Measurements from ENCODE around the gene CCDC87.
"Not testable (repeated sequence)": the region's sequence is repeated elsewhere in the genome, so short reads cannot be mapped to it uniquely, and the experiment has no call there.

Gene CCDC87

DNA sequence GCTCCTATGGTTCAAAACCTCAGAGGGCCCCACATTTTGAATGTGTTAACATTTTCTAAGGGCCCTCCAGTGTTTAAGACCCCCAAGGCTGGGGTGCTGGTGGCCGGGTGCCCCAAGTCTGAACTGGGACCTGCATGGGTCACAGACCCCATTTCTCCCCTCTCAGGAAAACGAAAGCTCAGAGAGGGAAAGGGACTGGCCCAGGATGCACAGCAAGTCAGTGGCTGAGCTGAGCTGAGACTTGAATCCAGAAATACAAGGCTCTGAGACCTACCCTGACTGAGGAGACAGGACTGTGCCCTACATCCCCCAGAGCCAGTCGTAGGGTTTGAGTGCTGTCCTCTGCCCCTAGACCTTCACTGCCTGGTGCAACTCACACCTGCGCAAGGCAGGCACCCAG, 42.0 kb downstream of the CCDC87 start:
- DNase-seq: no peak

DNA sequence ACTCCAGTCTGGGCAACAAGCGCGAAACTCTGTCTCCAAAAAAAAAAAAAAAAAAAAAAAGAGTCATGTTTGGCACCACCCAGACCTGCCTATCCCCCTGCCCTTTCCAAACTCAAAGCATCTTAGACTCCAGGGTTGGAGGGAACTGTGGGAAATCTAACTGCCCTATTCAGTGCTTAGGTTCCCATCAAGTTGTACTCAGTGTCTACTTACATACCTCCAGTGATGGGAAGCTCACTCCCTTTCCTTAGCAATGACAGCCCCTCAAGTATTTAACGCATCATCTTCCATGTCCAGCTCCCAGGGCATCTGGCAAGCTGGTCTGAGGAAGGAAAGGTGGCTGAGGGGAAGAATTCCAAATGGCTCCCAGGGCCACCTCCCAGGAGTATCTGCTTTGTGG, 43.2 kb downstream of the CCDC87 start:
- no peak for DNase-seq

DNA sequence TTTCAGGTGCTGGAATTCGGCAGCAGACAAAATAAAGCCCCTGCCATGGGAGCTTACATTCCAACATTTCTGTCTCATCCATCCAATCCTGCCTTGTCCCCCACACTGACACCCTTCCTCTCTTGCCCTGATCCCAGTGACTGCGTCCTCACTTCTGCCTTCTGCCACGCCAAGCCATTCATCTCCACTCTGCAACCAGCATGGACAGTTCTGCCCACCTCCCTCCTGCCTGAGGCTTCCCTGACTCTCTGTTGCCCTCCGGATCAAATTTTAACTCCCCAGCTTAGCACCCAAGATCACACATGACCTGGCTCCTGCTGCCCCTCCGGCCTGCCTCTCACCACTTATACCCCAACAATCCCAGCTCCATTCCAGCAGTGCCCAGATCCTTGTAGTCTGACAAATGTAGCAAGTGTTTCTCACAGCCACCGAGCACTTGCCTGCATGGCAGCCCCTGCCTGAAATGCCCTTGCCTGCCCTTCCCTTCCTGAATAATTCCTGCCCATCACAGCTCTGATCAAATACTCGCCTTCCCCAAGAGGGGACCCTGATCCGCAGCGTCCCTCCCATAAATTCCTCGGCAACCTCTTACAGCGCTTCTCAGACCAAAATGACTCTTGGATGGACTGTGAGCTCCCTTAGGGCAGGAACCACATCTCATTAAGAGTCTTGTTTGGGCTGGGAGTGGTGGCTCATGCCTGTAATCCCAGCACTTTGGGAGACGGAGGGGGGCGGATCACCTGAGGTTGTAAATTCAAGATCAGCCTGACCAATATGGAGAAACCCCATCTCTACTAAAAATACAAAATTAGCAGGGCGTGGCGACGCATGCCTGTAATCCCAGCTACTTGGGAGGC, 43.9 kb downstream of the CCDC87 start:
- DNase-seq: no peak

DNA sequence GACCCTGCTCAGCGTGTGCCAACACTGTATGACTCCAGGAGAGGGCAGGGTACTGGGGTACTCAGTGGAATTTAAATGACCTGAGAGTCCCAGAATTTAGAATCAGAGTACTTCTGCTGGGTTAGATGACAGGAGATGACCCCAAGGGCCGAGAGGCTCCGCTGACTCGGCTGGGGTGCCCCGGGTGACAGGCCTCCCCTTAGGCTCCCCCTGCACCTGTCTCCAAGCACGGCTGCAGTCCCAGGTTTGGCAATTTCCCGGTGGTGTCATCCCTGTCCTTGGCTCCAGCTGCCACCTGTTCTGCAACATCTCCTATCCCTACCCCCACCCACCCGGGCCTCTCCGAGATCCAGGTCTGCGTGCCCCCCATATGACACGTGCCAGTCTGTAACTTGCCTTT, 44.8 kb downstream of the CCDC87 start:
- DNase-seq: no peak

DNA sequence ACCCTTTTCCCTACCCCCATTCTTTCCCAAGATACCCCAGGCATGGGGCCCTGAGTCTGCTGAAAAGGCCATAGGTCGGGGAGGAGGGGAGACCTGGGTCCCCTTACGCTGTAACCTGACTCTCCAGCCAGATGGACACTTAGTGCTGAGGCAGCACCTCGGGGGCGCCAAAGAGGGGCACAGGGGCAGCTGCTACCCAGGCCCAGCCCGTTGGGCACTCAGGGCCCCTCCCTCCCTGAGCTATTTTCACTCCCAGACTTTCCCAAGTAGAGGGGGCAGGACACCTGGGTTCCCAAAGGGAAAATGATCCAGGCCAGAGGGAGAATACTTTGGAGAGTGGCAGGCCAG, 45.2 kb downstream of the CCDC87 start:
- no peak for DNase-seq

DNA sequence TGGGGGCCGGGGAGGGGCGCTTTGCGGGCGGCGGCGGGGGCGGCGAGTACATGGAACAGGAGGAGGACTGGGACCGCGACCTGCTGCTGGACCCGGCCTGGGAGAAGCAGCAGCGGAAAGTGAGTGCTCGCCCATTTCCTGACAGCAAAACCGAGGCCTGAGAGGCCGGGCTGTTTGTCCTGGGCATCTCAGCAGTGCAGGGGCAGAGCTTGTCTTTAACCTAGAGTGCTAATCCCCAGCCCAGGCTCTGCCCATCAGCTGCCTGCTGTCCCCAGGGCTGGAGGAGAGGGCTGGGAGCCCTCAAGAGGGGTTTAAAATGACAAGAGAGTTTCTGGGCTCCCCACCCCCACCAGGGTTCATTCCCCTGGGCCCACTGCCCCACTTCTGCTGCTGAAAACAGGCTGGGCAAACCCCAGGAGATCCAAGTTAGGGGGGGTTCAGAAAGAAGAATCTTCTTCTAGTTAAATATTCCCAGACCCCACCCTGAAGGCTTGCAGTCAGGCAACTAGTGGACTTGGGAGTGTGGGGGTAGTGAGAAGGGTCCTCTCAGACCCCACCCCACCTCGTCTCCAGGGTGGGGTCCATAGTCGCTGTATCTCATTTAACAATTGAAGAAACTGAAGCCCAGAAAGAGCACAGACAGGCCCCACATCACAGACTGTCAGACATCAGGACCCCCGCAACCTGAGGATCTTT, 45.7 kb downstream of the CCDC87 start:
- DNase-seq: no peak

DNA sequence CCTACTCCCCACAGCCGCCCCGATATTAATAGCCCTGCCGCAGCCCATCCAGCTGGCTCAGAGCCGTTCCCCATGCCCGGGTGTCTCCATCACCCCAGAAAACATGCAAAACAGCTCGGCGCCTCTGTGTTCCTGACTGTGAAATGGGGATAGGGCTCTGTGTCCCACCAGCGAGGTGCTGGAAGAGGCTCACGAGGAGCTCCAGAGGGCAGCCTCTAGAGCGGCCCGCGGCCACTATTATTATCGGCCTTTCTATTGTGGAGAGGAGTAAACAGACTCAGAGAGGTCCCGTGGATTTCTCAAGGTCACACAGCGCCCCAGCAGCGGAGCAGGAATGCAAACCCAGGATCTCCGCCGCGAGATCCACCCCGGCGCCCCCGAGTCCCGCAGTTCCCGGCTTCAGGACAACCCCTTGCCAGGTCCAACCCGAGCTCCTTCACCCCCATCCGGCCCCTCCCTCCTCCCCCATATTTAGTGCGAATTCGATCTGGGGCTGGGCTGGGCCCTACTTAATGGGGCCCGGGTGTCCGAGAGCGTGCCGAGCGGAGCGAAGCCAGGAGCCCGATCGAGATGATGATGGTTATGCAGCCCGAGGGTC, 46.4 kb downstream of the CCDC87 start, which contains the start of gene ACTN3:
Gene ACTN3 (plus strand): TSS at position 536 of the 598 bp plus-strand sequence. CDS start 35 bp downstream, at position 571.
- DNase-seq: no peak

DNA sequence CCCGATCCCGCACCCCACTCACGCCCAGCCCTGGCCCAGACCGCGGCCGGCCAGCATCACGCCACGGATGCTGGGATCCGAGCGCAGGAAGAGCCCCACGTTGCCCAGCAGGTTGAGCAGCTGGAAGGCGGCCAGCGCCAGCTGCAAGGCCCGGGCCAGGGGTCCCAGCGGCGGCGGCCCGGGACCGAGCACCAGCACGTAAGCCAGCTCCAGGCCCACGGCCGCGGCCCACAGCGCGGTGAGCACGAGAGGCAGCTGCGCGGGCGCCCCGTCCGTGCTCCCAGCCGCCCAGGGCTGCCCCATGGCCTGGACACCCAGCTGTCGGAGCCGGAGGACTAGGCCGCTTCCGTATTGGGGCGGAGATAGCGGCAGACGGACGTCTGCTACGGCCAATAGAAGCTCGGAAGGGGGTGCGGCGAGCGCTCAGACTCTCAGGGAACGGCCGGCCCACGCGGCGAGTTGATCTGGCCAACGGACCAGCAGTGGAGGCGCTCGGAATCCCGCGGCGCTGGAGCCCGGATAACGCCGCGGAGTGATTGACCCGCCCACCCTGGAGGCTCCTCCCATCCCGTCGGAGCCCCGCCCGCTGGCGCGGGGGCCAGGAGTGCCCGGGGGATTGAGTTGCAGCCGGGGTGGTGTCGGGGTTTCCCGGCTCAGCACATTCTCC, 47.0 kb downstream of the CCDC87 start, which contains the start of gene ZDHHC24:
Gene ZDHHC24 (minus strand): TSS at position 348 of the 667 bp plus-strand sequence. CDS start 45 bp downstream, at position 303.
- DNase-seq: peak; percentile 99

DNA sequence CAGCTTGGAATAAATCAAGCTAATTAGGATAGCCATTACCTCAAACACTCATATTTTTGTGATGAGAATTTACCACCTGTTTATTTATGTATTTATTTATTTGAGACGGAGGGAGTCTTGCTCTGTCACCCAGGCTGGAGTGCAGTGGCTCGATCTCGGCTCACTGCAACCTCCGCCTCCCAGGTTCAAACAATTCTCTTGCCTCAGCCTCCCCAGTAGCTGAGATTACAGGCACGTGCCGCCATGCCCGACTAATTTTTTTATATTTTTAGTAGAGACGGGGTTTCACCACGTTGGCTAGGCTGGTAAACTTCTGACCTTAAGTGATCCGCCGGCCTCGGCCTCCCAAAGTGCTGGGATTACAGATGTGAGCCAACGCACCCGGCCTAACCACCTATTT, 47.9 kb downstream of the CCDC87 start:
- DNase-seq: not testable (repeated sequence)

DNA sequence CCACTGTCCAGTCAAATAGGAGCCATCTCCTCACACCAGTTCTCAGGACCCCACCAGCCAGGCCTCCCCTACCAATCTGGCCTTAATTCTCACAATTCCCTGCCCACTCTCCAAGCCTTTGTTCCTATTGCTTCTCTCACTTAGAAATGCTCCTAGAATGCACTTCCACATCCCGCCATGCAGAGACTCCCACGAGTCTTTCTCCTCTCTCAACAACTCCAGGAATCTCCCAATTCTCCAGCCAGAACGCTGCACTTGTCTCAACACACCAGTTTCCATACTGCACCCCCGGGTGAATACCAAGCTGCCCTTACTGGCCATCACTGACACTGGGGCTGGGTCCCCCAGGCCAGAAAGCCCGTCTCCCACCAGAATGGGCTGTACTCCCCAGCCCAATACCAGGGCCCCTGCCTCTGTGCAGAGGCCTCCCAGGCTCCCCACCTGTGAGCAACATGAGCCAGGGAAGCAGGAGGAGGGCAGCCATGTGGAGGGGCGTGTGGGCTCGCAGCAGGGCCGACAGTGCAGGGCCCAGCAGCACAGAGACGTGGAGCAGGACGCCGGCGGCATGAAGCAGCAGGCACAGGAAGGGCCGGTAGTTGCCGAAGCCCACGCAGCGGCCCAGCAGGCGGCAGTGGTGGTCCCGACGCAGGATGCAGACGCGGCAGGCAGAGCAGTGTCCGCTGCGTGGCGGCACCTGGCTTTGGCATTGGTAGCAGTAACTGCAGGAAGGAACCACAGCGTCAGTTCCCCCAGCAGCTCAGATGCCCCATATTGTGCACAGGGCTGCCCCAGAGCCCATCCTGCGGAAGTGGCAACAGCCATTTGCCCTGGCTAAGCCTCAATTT, 49.4 kb downstream of the CCDC87 start:
- DNase-seq: peak; percentile 33 to 36

DNA sequence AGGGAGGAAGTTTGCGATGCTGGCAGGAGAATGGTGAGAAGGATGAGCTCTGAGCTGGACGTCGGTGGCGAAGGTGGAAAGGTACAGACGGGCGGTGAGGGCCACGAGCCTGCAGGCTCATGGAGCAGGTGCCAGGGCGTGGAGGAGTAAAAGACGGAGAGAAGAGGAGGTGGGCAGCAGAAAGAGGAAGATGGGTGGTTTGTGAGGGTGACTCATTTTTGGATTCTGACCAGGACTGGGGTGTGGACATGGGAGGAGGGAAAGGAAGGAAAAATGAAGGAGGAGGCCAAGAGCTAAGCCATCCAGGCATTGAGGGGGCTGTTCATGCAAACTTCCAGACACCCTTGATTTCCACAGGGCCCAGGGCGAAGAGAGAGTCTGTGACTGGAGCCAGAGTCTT, 50.5 kb downstream of the CCDC87 start:
- DNase-seq: peak; percentile 19 to 51

DNA sequence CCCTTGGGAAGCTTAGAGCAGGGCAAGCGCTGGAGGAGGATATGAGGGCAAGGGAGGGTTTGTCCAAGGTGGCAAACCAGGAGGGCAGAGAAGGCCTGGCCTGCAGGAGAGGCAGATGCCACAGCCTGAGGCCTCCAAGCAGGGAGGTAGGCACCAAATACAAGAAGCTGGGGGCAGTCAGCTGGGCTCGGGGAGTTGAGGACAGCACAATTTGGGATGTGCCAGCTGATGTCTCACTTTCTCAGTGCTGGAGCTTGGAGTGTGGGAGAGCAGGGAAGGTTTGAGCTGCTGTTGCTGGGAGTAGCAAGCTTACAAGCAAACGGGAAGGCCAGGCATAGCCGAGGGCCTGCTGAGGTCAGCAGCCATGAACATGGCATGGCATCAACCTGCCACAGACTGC, 51.0 kb downstream of the CCDC87 start:
- DNase-seq: peak in 1 of 2 donors; percentile 3

DNA sequence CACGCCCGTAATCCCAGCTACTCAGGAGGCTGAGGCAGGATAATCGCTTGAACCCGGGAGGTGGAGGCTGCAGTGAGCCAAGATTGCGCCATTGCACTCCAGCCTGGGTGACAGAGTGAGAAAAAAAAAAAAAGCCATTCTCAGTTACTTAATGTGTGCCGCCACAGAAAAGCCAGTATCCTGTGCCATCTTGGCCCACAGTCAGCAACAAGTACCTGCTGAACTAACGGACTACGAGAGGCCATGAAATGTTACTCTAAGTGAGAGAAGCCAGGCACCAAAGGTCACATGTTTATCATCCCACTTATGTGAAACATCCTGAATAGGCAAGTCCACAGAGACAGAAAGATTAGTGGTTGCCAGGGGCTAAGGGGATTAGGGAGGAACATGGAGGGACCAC, 52.3 kb downstream of the CCDC87 start:
- DNase-seq: not testable (repeated sequence)
